Stimulated activated naive CD8-positive, alpha-beta T cell treated with anti-CD3 and anti-CD28 coated beads, Interleukin-15, amount 100 ng/mL, for 72 hours (primary cell): Measurements from ENCODE around the gene DMC1.
"Not testable (repeated sequence)": the region's sequence is repeated elsewhere in the genome, so short reads cannot be mapped to it uniquely, and the experiment has no call there.

ENCODE experiments used
- ATAC-seq: fragments of 150-1000 bp; cut with Tn5 transposase; 2 replicates; pipeline ENCODE4 v1.10.0; 2021; ENCODE audit warnings: mild to moderate bottlenecking, moderate library complexity
- DNase-seq, 2 donors: peaks; one replicate each; pipeline ENCODE4 v3.0.0; 2021 to 2022
- H3K27ac Mint-ChIP-seq, 2 donors: one replicate each; pipeline ENCODE4 v1.8.0; 2022; ENCODE audit warnings: mild to moderate bottlenecking in 2 of 2, mixed read lengths in 2 of 2, moderate library complexity in 2 of 2
- H3K27me3 Mint-ChIP-seq: one replicate; pipeline ENCODE4 v1.8.0; 2022; ENCODE audit warnings: mixed read lengths
- H3K4me1 Mint-ChIP-seq: one replicate; pipeline ENCODE4 v1.8.0; 2022; ENCODE audit warnings: mild to moderate bottlenecking, mixed read lengths
- H3K4me3 Mint-ChIP-seq, 2 donors: one replicate each; pipeline ENCODE4 v1.8.0; 2022; ENCODE audit warnings: mild to moderate bottlenecking in 2 of 2, mixed read lengths in 2 of 2, moderate library complexity in 1 of 2
- H3K9me3 Mint-ChIP-seq, 2 donors: one replicate each; pipeline ENCODE4 v1.8.0; 2022; ENCODE audit warnings: mixed read lengths in 2 of 2

DMC1 gene

GRCh38 chr22:38569972-38570778 is at the start of gene DMC1:
TSS of gene DMC1 (minus strand) at chr22:38570183. CDS start at chr22:38568256, 1,927 bp downstream.
- Mint-ChIP-seq H3K4me1 (peaks cover 12% of the 10 kb centered on the region), H3K27ac (peak within 1 kb of the TSS; percentile 100), H3K27me3 (no peaks in the 10 kb centered on the region), H3K4me3 (peak within 1 kb of the TSS; percentile 97 to 98), H3K9me3 (no peaks in the 10 kb centered on the region)
- ATAC-seq (peak; percentile 91), DNase-seq (peak; percentile 92 to 94)

GRCh38 chr22:38618682-38619081 is 48.7 kb upstream of the DMC1 start:
- Mint-ChIP-seq H3K27me3 (no peaks in the 10 kb centered on the region), H3K27ac (no peak overlapping the region), H3K4me3 (no peak overlapping the region), H3K9me3 (peaks cover 0 to 14% of the 10 kb centered on the region in 2 donors), H3K4me1 (no peaks in the 10 kb centered on the region)
- no peak for DNase-seq
- ATAC-seq: no peak

GRCh38 chr22:38618258-38618657 is 48.3 kb upstream of the DMC1 start:
- Mint-ChIP-seq H3K4me1 (no peaks in the 10 kb centered on the region), H3K27ac (no peak overlapping the region), H3K4me3 (no peak overlapping the region), H3K27me3 (no peaks in the 10 kb centered on the region), H3K9me3 (peaks cover 0 to 14% of the 10 kb centered on the region in 2 donors)
- ATAC-seq (no peak), DNase-seq (no peak)

GRCh38 chr22:38615064-38615405 is 45.1 kb upstream of the DMC1 start:
- not testable (repeated sequence) for ATAC-seq, H3K27me3 Mint-ChIP-seq, H3K4me1 Mint-ChIP-seq, H3K27ac Mint-ChIP-seq, H3K4me3 Mint-ChIP-seq, DNase-seq
- peaks cover 0 to 14% of the 10 kb centered on the region in 2 donors for H3K9me3 Mint-ChIP-seq

GRCh38 chr22:38614332-38615063 is 44.5 kb upstream of the DMC1 start:
- Mint-ChIP-seq H3K9me3 (peaks cover 0 to 14% of the 10 kb centered on the region in 2 donors), H3K4me3 (no peak overlapping the region), H3K27ac (no peak overlapping the region), H3K27me3 (no peaks in the 10 kb centered on the region), H3K4me1 (no peaks in the 10 kb centered on the region)
- ATAC-seq: no peak
- DNase-seq: no peak

- DNase-seq (no peak), ATAC-seq (no peak)
- no peaks in the 10 kb centered on the region for H3K27me3 Mint-ChIP-seq
- no peaks in the 10 kb centered on the region for H3K4me1 Mint-ChIP-seq
- H3K4me3 Mint-ChIP-seq: no peak overlapping the region
- H3K9me3 Mint-ChIP-seq: peaks cover 0 to 9% of the 10 kb centered on the region in 2 donors
- no peak overlapping the region for H3K27ac Mint-ChIP-seq
Measured at GRCh38 chr22:38613588-38613987, 43.6 kb upstream of the DMC1 start.

- Mint-ChIP-seq H3K27ac (peak overlapping the region in 1 of 2 donors; percentile 61), H3K4me3 (no peak overlapping the region), H3K9me3 (no peaks in the 10 kb centered on the region), H3K27me3 (no peaks in the 10 kb centered on the region), H3K4me1 (no peaks in the 10 kb centered on the region)
- no peak for DNase-seq
- ATAC-seq: no peak
Measured at GRCh38 chr22:38612217-38613006, 42.4 kb upstream of the DMC1 start.

GRCh38 chr22:38611559-38611958 is 41.6 kb upstream of the DMC1 start:
- ATAC-seq (no peak), DNase-seq (no peak)
- Mint-ChIP-seq H3K9me3 (no peaks in the 10 kb centered on the region), H3K27me3 (no peaks in the 10 kb centered on the region), H3K27ac (no peak overlapping the region), H3K4me1 (no peaks in the 10 kb centered on the region), H3K4me3 (no peak overlapping the region)

- no peaks in the 10 kb centered on the region for H3K4me1 Mint-ChIP-seq
- ATAC-seq: no peak
- H3K27ac Mint-ChIP-seq: no peak overlapping the region
- no peaks in the 10 kb centered on the region for H3K9me3 Mint-ChIP-seq
- no peak overlapping the region for H3K4me3 Mint-ChIP-seq
- H3K27me3 Mint-ChIP-seq: no peaks in the 10 kb centered on the region
- DNase-seq: no peak
Measured at GRCh38 chr22:38610234-38610633, 40.3 kb upstream of the DMC1 start.

- Mint-ChIP-seq H3K9me3 (no peaks in the 10 kb centered on the region), H3K27me3 (no peaks in the 10 kb centered on the region), H3K4me1 (no peaks in the 10 kb centered on the region), H3K4me3 (no peak overlapping the region), H3K27ac (no peak overlapping the region)
- no peak for ATAC-seq
- DNase-seq: no peak
Measured at GRCh38 chr22:38608992-38609750, 39.2 kb upstream of the DMC1 start.

GRCh38 chr22:38607680-38608079 is 37.7 kb upstream of the DMC1 start:
- H3K4me3 Mint-ChIP-seq: no peak overlapping the region
- DNase-seq (no peak), ATAC-seq (no peak)
- no peaks in the 10 kb centered on the region for H3K9me3 Mint-ChIP-seq
- no peaks in the 10 kb centered on the region for H3K4me1 Mint-ChIP-seq
- H3K27ac Mint-ChIP-seq: no peak overlapping the region
- H3K27me3 Mint-ChIP-seq: no peaks in the 10 kb centered on the region

- Mint-ChIP-seq H3K9me3 (no peaks in the 10 kb centered on the region), H3K4me1 (no peaks in the 10 kb centered on the region), H3K4me3 (no peak overlapping the region), H3K27me3 (no peaks in the 10 kb centered on the region), H3K27ac (no peak overlapping the region)
- ATAC-seq (no peak), DNase-seq (no peak)
Measured at GRCh38 chr22:38602166-38602565, 32.2 kb upstream of the DMC1 start.

GRCh38 chr22:38601221-38601764 is 31.3 kb upstream of the DMC1 start:
- H3K9me3 Mint-ChIP-seq: no peaks in the 10 kb centered on the region

GRCh38 chr22:38599466-38599865 is 29.5 kb upstream of the DMC1 start:
- Mint-ChIP-seq H3K27ac (no peak overlapping the region), H3K27me3 (no peaks in the 10 kb centered on the region), H3K9me3 (no peaks in the 10 kb centered on the region), H3K4me1 (no peaks in the 10 kb centered on the region), H3K4me3 (no peak overlapping the region)
- DNase-seq (no peak), ATAC-seq (no peak)

More at GRCh38 chr22:38601221-38601764, 31.3 kb upstream of the DMC1 start:
- Mint-ChIP-seq H3K27ac (no peak overlapping the region), H3K4me1 (no peaks in the 10 kb centered on the region), H3K27me3 (no peaks in the 10 kb centered on the region), H3K4me3 (no peak overlapping the region)
- DNase-seq: no peak
- ATAC-seq: no peak

- DNase-seq, H3K9me3 Mint-ChIP-seq, H3K4me3 Mint-ChIP-seq, ATAC-seq, H3K4me1 Mint-ChIP-seq, H3K27me3 Mint-ChIP-seq: not testable (repeated sequence)
- peak overlapping the region in 1 of 2 donors; percentile 15 for H3K27ac Mint-ChIP-seq
Measured at GRCh38 chr22:38582923-38583322, 12.9 kb upstream of the DMC1 start.
